Measurements from ENCODE around the gene MARVELD3. TPM values are rescaled to one million over a fixed set of nuclear protein-coding genes. Genes with fewer than 3 reads are reported as not detected.

MARVELD3 gene
- total RNA-seq, 2 donors from 2014 or later, result not detected

- Mint-ChIP-seq H3K4me1 (ENCODE audit: low read depth in 2 of 2) (no peaks in the 10 kb centered on the region), H3K27me3 (peaks cover 9 to 12% of the 10 kb centered on the region in 2 donors), H3K9me3 (no peaks in the 10 kb centered on the region), H3K4me3 (no peak overlapping the region), H3K36me3 (no peaks in the 10 kb centered on the region), H3K27ac (no peak overlapping the region)
- DNase-seq (ENCODE audit: low spot score) (no peak), ATAC-seq (no peak)
Measured at GRCh38 chr16:71630808-71631207, 4.8 kb downstream of the MARVELD3 start.

- DNase-seq (ENCODE audit: low spot score) (no peak), ATAC-seq (no peak)
- H3K4me1 Mint-ChIP-seq (ENCODE audit: low read depth in 2 of 2), result no peaks in the 10 kb centered on the region
- no peaks in the 10 kb centered on the region for H3K9me3 Mint-ChIP-seq
- no peaks in the 10 kb centered on the region for H3K36me3 Mint-ChIP-seq
- H3K4me3 Mint-ChIP-seq, result no peak overlapping the region
- peaks cover 9 to 12% of the 10 kb centered on the region in 2 donors for H3K27me3 Mint-ChIP-seq
- H3K27ac Mint-ChIP-seq, result no peak overlapping the region
Measured at GRCh38 chr16:71631776-71632175, 5.8 kb downstream of the MARVELD3 start.

GRCh38 chr16:71635632-71636031, 9.6 kb downstream of the MARVELD3 start:
- Mint-ChIP-seq H3K4me1 (ENCODE audit: low read depth in 2 of 2) (no peaks in the 10 kb centered on the region), H3K36me3 (no peaks in the 10 kb centered on the region), H3K9me3 (no peaks in the 10 kb centered on the region), H3K4me3 (no peak overlapping the region), H3K27me3 (no peaks in the 10 kb centered on the region), H3K27ac (no peak overlapping the region)
- ATAC-seq, result no peak
- DNase-seq (ENCODE audit: low spot score), result no peak

GRCh38 chr16:71637398-71637797, 11.4 kb downstream of the MARVELD3 start:
- Mint-ChIP-seq H3K4me1 (ENCODE audit: low read depth in 2 of 2) (no peaks in the 10 kb centered on the region), H3K4me3 (no peak overlapping the region), H3K36me3 (no peaks in the 10 kb centered on the region), H3K27me3 (no peaks in the 10 kb centered on the region), H3K9me3 (no peaks in the 10 kb centered on the region), H3K27ac (no peak overlapping the region)
- DNase-seq (ENCODE audit: low spot score) (no peak), ATAC-seq (no peak)

GRCh38 chr16:71645450-71645849, 19.5 kb downstream of the MARVELD3 start:
- DNase-seq (ENCODE audit: low spot score), result no peak
- Mint-ChIP-seq H3K27ac (no peak overlapping the region), H3K36me3 (no peaks in the 10 kb centered on the region), H3K27me3 (no peaks in the 10 kb centered on the region), H3K4me1 (ENCODE audit: low read depth in 2 of 2) (no peaks in the 10 kb centered on the region), H3K9me3 (no peaks in the 10 kb centered on the region), H3K4me3 (no peak overlapping the region)
- ATAC-seq, result no peak

- H3K36me3 Mint-ChIP-seq, result no peaks in the 10 kb centered on the region
- no peaks in the 10 kb centered on the region for H3K4me1 Mint-ChIP-seq (ENCODE audit: low read depth in 2 of 2)
Measured at GRCh38 chr16:71647391-71647790, 21.4 kb downstream of the MARVELD3 start.

GRCh38 chr16:71648162-71648561, 22.2 kb downstream of the MARVELD3 start:
- no peaks in the 10 kb centered on the region for H3K4me1 Mint-ChIP-seq (ENCODE audit: low read depth in 2 of 2)
- no peaks in the 10 kb centered on the region for H3K27me3 Mint-ChIP-seq
- H3K27ac Mint-ChIP-seq, result no peak overlapping the region
- DNase-seq (ENCODE audit: low spot score) (no peak), ATAC-seq (no peak)
- no peaks in the 10 kb centered on the region for H3K36me3 Mint-ChIP-seq
- no peaks in the 10 kb centered on the region for H3K9me3 Mint-ChIP-seq
- H3K4me3 Mint-ChIP-seq, result no peak overlapping the region

More at GRCh38 chr16:71647391-71647790, 21.4 kb downstream of the MARVELD3 start:
- Mint-ChIP-seq H3K27me3 (no peaks in the 10 kb centered on the region), H3K4me3 (no peak overlapping the region), H3K9me3 (no peaks in the 10 kb centered on the region), H3K27ac (no peak overlapping the region)
- DNase-seq (ENCODE audit: low spot score) (no peak), ATAC-seq (no peak)

- ATAC-seq (no peak), DNase-seq (ENCODE audit: low spot score) (no peak)
- Mint-ChIP-seq H3K36me3 (no peaks in the 10 kb centered on the region), H3K27ac (no peak overlapping the region), H3K4me3 (no peak overlapping the region), H3K27me3 (no peaks in the 10 kb centered on the region), H3K9me3 (no peaks in the 10 kb centered on the region), H3K4me1 (ENCODE audit: low read depth in 2 of 2) (no peaks in the 10 kb centered on the region)
Measured at GRCh38 chr16:71648921-71649320, 22.9 kb downstream of the MARVELD3 start.

- Mint-ChIP-seq H3K27me3 (no peaks in the 10 kb centered on the region), H3K4me1 (ENCODE audit: low read depth in 2 of 2) (no peaks in the 10 kb centered on the region), H3K27ac (no peak overlapping the region), H3K4me3 (no peak overlapping the region), H3K36me3 (no peaks in the 10 kb centered on the region), H3K9me3 (no peaks in the 10 kb centered on the region)
- no peak for DNase-seq (ENCODE audit: low spot score)
- no peak for ATAC-seq
Measured at GRCh38 chr16:71649704-71650103, 23.7 kb downstream of the MARVELD3 start.

- ATAC-seq, result no peak
- DNase-seq (ENCODE audit: low spot score), result no peak
- H3K9me3 Mint-ChIP-seq, result no peaks in the 10 kb centered on the region
- no peaks in the 10 kb centered on the region for H3K4me1 Mint-ChIP-seq (ENCODE audit: low read depth in 2 of 2)
- peaks cover 4% of the 10 kb centered on the region for H3K36me3 Mint-ChIP-seq
- H3K27me3 Mint-ChIP-seq, result no peaks in the 10 kb centered on the region
- no peak overlapping the region for H3K27ac Mint-ChIP-seq
- no peak overlapping the region for H3K4me3 Mint-ChIP-seq
Measured at GRCh38 chr16:71658771-71659170, 32.8 kb downstream of the MARVELD3 start.

GRCh38 chr16:71659471-71659870, 33.5 kb downstream of the MARVELD3 start:
- Mint-ChIP-seq H3K27me3 (no peaks in the 10 kb centered on the region), H3K36me3 (peaks cover 4% of the 10 kb centered on the region), H3K4me3 (no peak overlapping the region), H3K9me3 (no peaks in the 10 kb centered on the region), H3K27ac (no peak overlapping the region), H3K4me1 (ENCODE audit: low read depth in 2 of 2) (no peaks in the 10 kb centered on the region)
- DNase-seq (ENCODE audit: low spot score), result no peak
- no peak for ATAC-seq

GRCh38 chr16:71666264-71666663, 40.3 kb downstream of the MARVELD3 start:
- Mint-ChIP-seq H3K36me3 (peaks cover 14% of the 10 kb centered on the region), H3K4me1 (ENCODE audit: low read depth in 2 of 2) (no peaks in the 10 kb centered on the region), H3K27ac (no peak overlapping the region), H3K4me3 (no peak overlapping the region), H3K27me3 (no peaks in the 10 kb centered on the region), H3K9me3 (no peaks in the 10 kb centered on the region)
- no peak for ATAC-seq
- DNase-seq (ENCODE audit: low spot score), result no peak

- no peaks in the 10 kb centered on the region for H3K4me1 Mint-ChIP-seq (ENCODE audit: low read depth in 2 of 2)
- H3K9me3 Mint-ChIP-seq, result no peaks in the 10 kb centered on the region
- ATAC-seq (no peak), DNase-seq (ENCODE audit: low spot score) (no peak)
- H3K36me3 Mint-ChIP-seq, result peaks cover 19% of the 10 kb centered on the region
- H3K27me3 Mint-ChIP-seq, result no peaks in the 10 kb centered on the region
- H3K4me3 Mint-ChIP-seq, result no peak overlapping the region
- no peak overlapping the region for H3K27ac Mint-ChIP-seq
Measured at GRCh38 chr16:71666928-71667707, 41.1 kb downstream of the MARVELD3 start.

- ATAC-seq (no peak), DNase-seq (ENCODE audit: low spot score) (no peak)
- H3K27ac Mint-ChIP-seq, result no peak overlapping the region
- H3K27me3 Mint-ChIP-seq, result no peaks in the 10 kb centered on the region
- H3K4me3 Mint-ChIP-seq, result no peak overlapping the region
- H3K36me3 Mint-ChIP-seq, result peaks cover 20% of the 10 kb centered on the region
- H3K9me3 Mint-ChIP-seq, result no peaks in the 10 kb centered on the region
- no peaks in the 10 kb centered on the region for H3K4me1 Mint-ChIP-seq (ENCODE audit: low read depth in 2 of 2)
Measured at GRCh38 chr16:71669926-71670536, 44.0 kb downstream of the MARVELD3 start.
